Endothelial cell of umbilical vein (primary cell): ENCODE data around the gene NECAB2. TPM values are rescaled to one million over a fixed set of nuclear protein-coding genes. Genes with fewer than 3 reads are reported as not detected.

ENCODE experiments used
- Bru-seq: library from RNA; stranded (reverse); fragments of 400-500 nt; gene quantifications from one replicate; lab custom pipeline; 2021; lab: Mats Ljungman, UMichigan
- BruChase-seq, 2 experiments: library from RNA; stranded (reverse); fragments of 400-500 nt; gene quantifications; one replicate each; lab custom pipeline; 2021; lab: Mats Ljungman, UMichigan
- BruUV-seq: library from RNA; stranded (reverse); fragments of 400-500 nt; replicated peaks from 2 replicates; lab custom pipeline; 2021; lab: Mats Ljungman, UMichigan
- CTCF ChIA-PET: fragments of 300-600, 350-600 bp; sonication (Branson Sonifier 250); formaldehyde crosslinking; loops from one replicate; lab custom pipeline; 2021; ENCODE audit warnings: antibody characterized with exemption, inconsistent platforms; lab: Charles Lee
- POLR2A ChIA-PET: fragments of 300-600, 350-600 bp; sonication (Branson Sonifier 250); formaldehyde crosslinking; loops from one replicate; lab custom pipeline; 2021; ENCODE audit warnings: antibody characterized with exemption, inconsistent platforms; lab: Charles Lee
- DNase-seq: peaks from one replicate; pipeline ENCODE4 v3.0.0-alpha.2; 2011; ENCODE audit warnings: low read depth, low spot score
- FAIRE-seq: peaks from 2 replicates; lab custom pipeline; 2011; peaks lifted over from hg19 to GRCh38; lab: Jason Lieb, UNC
- H2AFZ ChIP-seq: 2 replicates; pipeline ENCODE4 v1.6.0; 2012; ENCODE audit warnings: low read depth, low read length, control low read depth, inconsistent platforms
- H3K27ac ChIP-seq: 2 replicates; pipeline ENCODE4 v1.5.1; 2011; ENCODE audit warnings: low read depth, mild to moderate bottlenecking, control low read depth, low read length, moderate library complexity; ENCODE audit not compliant: insufficient read depth
- H3K27me3 ChIP-seq, 2 experiments: 2 replicates each; pipeline versions ENCODE4 v1.6.0 to v1.6.1; 2011; ENCODE audit warnings: low read length in 2 of 2, mixed read lengths in 1 of 2; ENCODE audit not compliant: control insufficient read depth in 2 of 2, insufficient read depth in 2 of 2
- H3K36me3 ChIP-seq, 2 experiments: 2 replicates in 1 of 2; 3 replicates in 1 of 2; pipeline ENCODE4 v1.5.1; 2011; ENCODE audit warnings: low read length in 2 of 2, mild to moderate bottlenecking in 1 of 2, moderate library complexity in 1 of 2; ENCODE audit not compliant: control insufficient read depth in 2 of 2, insufficient read depth in 2 of 2; ENCODE audit errors: extremely low read depth in 1 of 2
- H3K4me1 ChIP-seq: 3 replicates; pipeline ENCODE4 v1.5.1; 2011; ENCODE audit warnings: mild to moderate bottlenecking, low read length; ENCODE audit not compliant: control insufficient read depth, insufficient read depth; ENCODE audit errors: extremely low read depth
- H3K4me2 ChIP-seq: 2 replicates; pipeline ENCODE4 v1.6.1; 2011; ENCODE audit warnings: low read length, control low read depth, mixed read lengths; ENCODE audit not compliant: insufficient read depth
- H3K4me3 ChIP-seq, 3 experiments: fragments of 200-600 bp in 1 of 3; sonication (generic), shearing (Covaris generic) in 1 of 3; replicated peaks in 1 of 3; 2 replicates each; pipeline ENCODE4 v1.5.1; 2011 to 2016; ENCODE audit warnings: control low read depth in 3 of 3, low read length in 3 of 3, mild to moderate bottlenecking in 2 of 3, inconsistent platforms in 1 of 3, low read depth in 1 of 3, moderate library complexity in 1 of 3; ENCODE audit not compliant: insufficient read depth in 1 of 3
- H3K79me2 ChIP-seq: 2 replicates; pipeline ENCODE4 v1.6.0; 2012; ENCODE audit warnings: low read length, inconsistent platforms; ENCODE audit not compliant: control insufficient read depth, insufficient read depth
- H3K9ac ChIP-seq: replicated peaks from 2 replicates; pipeline ENCODE3; 2011; ENCODE audit warnings: low read length, control low read depth; ENCODE audit not compliant: insufficient read depth; ENCODE audit errors: extremely low read depth
- H3K9me1 ChIP-seq: replicated peaks from 3 replicates; pipeline ENCODE4 v1.6.0; 2011; ENCODE audit warnings: mild to moderate bottlenecking, low read length; ENCODE audit not compliant: control insufficient read depth, insufficient read depth; ENCODE audit errors: extremely low read depth
- H3K9me3 ChIP-seq: replicated peaks from 2 replicates; pipeline ENCODE4 v1.5.1; 2012; ENCODE audit warnings: low read length, inconsistent platforms; ENCODE audit not compliant: control insufficient read depth, insufficient read depth
- H4K20me1 ChIP-seq: replicated peaks from 2 replicates; pipeline ENCODE3; 2011; ENCODE audit warnings: mild to moderate bottlenecking, low read length; ENCODE audit not compliant: control insufficient read depth, insufficient read depth; ENCODE audit errors: extremely low read depth
- CTCF ChIP-seq, 2 donors: IDR thresholded peaks; 1 replicate in 1 of 2; 2 replicates in 1 of 2; pipeline ENCODE4 v1.5.1; 2011; ENCODE audit warnings: low read length in 2 of 2, mild to moderate bottlenecking in 2 of 2, moderate library complexity in 2 of 2, control low read depth in 1 of 2, inconsistent platforms in 1 of 2, low read depth in 1 of 2; ENCODE audit not compliant: insufficient read depth in 1 of 2; ENCODE audit errors: extremely low read depth in 1 of 2
- EZH2 ChIP-seq: IDR thresholded peaks from 2 replicates; pipeline ENCODE4 v1.6.1; 2012; ENCODE audit warnings: borderline replicate concordance, low read depth, mild to moderate bottlenecking, moderate library complexity, low read length, inconsistent platforms; ENCODE audit not compliant: severe bottlenecking
- FOS ChIP-seq: IDR thresholded peaks from 2 replicates; pipeline ENCODE4 v1.6.1; 2011; ENCODE audit warnings: mild to moderate bottlenecking, low read length, moderate library complexity, borderline replicate concordance; ENCODE audit not compliant: insufficient read depth
- GATA2 ChIP-seq: IDR thresholded peaks from 2 replicates; pipeline ENCODE4 v1.7.0; 2011; ENCODE audit warnings: low read depth, mild to moderate bottlenecking, moderate library complexity, mixed read lengths, low read length; ENCODE audit not compliant: insufficient read length, insufficient read depth
- MYC ChIP-seq: IDR thresholded peaks from one replicate; pipeline ENCODE4 v1.6.1; 2011; ENCODE audit warnings: mild to moderate bottlenecking, low read depth, low read length
- POLR2AphosphoS5 ChIP-seq: IDR thresholded peaks from 2 replicates; pipeline ENCODE4 v1.6.1; 2012; ENCODE audit warnings: low read depth, mild to moderate bottlenecking, control low read depth, low read length, moderate library complexity; ENCODE audit not compliant: insufficient read depth
- dilution Hi-C: fragments of 300-500 bp; cut with MboI; formaldehyde crosslinking; loops from one replicate; pipeline ENCODE4 v1.15.0; 2019; ENCODE audit warnings: low sequenced_read_pairs; ENCODE audit not compliant: extremely low pct_ligation_motif_present
- intact Hi-C: fragments of 100-400 bp; cut with micrococcal nuclease; formaldehyde crosslinking; loops from one replicate; pipeline ENCODE4 v1.10.0; 2022
- long read RNA-seq: library from polyadenylated mRNA; stranded (forward); transcript quantifications from one replicate; pipeline ENCODE4 v2.0.0, GENCODE V29; 2021
- polyA minus RNA-seq, 3 experiments: library from RNA; depleted of rRNA, polyadenylated mRNA; stranded (reverse); fragments of >200 nt; gene quantifications; 1 replicate in 1 of 3; 2 replicates in 2 of 3; pipeline ENCODE4 v1.2.3, GENCODE V29; 2011
- polyA plus RNA-seq, 4 experiments: library from polyadenylated mRNA; depleted of rRNA in 3 of 4; stranded (reverse) in 3 of 4; unstranded in 1 of 4; fragments of >200 nt; gene quantifications; 2 replicates each; pipeline versions ENCODE4 v1.2.1 to v1.2.3, GENCODE V29; 2011 to 2012; ENCODE audit warnings: missing spikeins in 1 of 4
- total RNA-seq: library from RNA; stranded (reverse); gene quantifications from 2 replicates; pipeline ENCODE4 v1.2.3, GENCODE V29; 2021
- TF ChIP-seq, protein P1 (sequence below): IDR thresholded peaks from 2 replicates; pipeline ENCODE4 v1.6.1; 2011; ENCODE audit not compliant: insufficient read depth, insufficient read length

The NECAB2 gene
- total RNA-seq (0.31 TPM in 1 of 2 replicates, not detected in the other), polyA plus RNA-seq (0.21 and 0.26 TPM in 2 replicates), polyA minus RNA-seq (0.45 TPM in 1 of 2 replicates, not detected in the other), Bru-seq, nascent RNA (percentile 7 among the genes with signal in this experiment), BruChase-seq, experiment 1, labeled RNA remaining after a 6-hour chase (percentile 10 among the genes with signal in this experiment), BruChase-seq, experiment 2, labeled RNA remaining after a 2-hour chase (percentile 9 among the genes with signal in this experiment)
- 0.14 and 0.30 TPM in 2 replicates for polyA plus RNA-seq (2011; cell fraction: cytosol; rRNA removed)
- 0.60 and 0.66 TPM in 2 replicates for polyA plus RNA-seq (2011; cell fraction: nucleus; rRNA removed)
- polyA plus RNA-seq (2012) = 0.55 TPM in 1 of 2 replicates, not detected in the other
- not detected for polyA minus RNA-seq (2011; cell fraction: cytosol; rRNA and poly(A)+ RNA removed)
- polyA minus RNA-seq (2011; cell fraction: nucleus; rRNA and poly(A)+ RNA removed) = 0.67 TPM in 1 of 2 replicates, not detected in the other
- long read RNA-seq = 0 reads

GRCh38 chr16:83967838-83968305 is at the start of gene NECAB2:
Gene NECAB2 (plus strand): TSS chr16:83968244. CDS start chr16:83968649, 405 bp downstream.
- Histone ChIP-seq H3K4me2 (no peak within 1 kb of the TSS), H3K9me3 (no peaks in the 10 kb centered on the region), H3K79me2 (no peaks in the 10 kb centered on the region), H2AFZ (no peak within 1 kb of the TSS), H3K4me3 (peak within 1 kb of the TSS in 1 of 3 experiments; percentile 23), H3K9ac (no peak within 1 kb of the TSS), H4K20me1 (no peaks in the 10 kb centered on the region), H3K36me3 (no peaks in the 10 kb centered on the region), H3K27ac (no peak within 1 kb of the TSS), H3K27me3 (peaks cover 5 to 8% of the 10 kb centered on the region in 2 experiments), H3K4me1 (no peaks in the 10 kb centered on the region), H3K9me1 (no peaks in the 10 kb centered on the region)
- FAIRE-seq (no peak), DNase-seq (peak; percentile 14)
- CTCF ChIA-PET = no interaction called here
- intact Hi-C loops (loop anchor here (1.0 to 5.0 kb wide), 3 partner anchors 94 to 209 kb away; no protein-coding TSS in a partner anchor), dilution Hi-C loops (no loop called here)
- no TSS peak for BruUV-seq
- TF ChIP-seq FOS (no peak), MYC (no peak), CTCF (IDR thresholded peaks at IDR 0.05; ENCODE audit: extremely low read depth in 1 of 2, insufficient read depth in 1 of 2, low read depth in 1 of 2, low read length in 2 of 2) (peak; percentile 48 to 64), GATA2 (no peak), EZH2 (no peak), POLR2AphosphoS5 (no peak)
- TF ChIP-seq, protein P1, sequence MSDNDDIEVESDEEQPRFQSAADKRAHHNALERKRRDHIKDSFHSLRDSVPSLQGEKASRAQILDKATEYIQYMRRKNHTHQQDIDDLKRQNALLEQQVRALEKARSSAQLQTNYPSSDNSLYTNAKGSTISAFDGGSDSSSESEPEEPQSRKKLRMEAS = no peak
- POLR2A ChIA-PET = no interaction called here
